Ecto neural progenitor cell (in vitro differentiated cells): ENCODE data around the gene PMAIP1.
"Not testable (repeated sequence)": the region's sequence is repeated elsewhere in the genome, so short reads cannot be mapped to it uniquely, and the experiment has no call there.

Experiments
- DNase-seq: peaks from one replicate; pipeline ENCODE4 v3.0.0-alpha.2; 2018; ENCODE audit warnings: low spot score

PMAIP1 gene

DNA sequence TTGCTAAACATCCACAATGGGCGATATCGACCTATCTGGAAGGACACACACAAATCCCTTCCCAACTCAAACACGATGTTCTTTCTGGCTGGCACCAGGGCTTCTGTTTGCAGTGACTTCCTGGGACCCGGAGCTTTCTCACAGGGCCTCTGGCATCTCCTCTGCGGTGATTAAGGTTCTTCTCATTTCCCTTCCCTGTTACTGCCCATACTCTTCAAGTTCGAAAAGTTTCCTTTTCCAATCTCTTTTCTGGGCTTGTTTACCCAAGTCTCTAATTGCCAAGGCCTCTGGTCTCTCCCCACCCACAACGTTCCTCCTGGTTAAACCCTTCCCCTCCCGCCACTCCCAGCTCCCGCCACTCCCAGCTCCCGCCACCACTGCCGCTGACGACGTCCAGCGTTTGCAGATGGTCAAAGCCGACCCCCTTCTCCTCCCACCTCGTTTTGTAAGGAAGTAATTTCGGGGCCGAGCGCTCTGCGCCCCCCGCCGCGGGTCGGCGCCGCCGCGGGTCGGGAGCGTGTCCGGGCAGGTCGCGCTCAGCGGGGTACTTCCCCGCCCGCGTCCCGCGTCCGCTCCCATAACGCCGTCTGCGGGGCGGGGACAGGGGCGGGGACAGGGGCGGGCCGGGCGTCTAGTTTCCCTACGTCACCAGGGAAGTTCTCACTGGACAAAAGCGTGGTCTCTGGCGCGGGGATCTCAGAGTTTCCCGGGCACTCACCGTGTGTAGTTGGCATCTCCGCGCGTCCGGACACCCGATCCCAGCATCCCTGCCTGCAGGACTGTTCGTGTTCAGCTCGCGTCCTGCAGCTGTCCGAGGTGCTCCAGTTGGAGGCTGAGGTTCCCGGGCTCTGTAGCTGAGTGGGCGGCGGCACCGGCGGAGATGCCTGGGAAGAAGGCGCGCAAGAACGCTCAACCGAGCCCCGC, at the start of gene PMAIP1:
TSS of gene PMAIP1 (plus strand) at position 699 of the 924 bp plus-strand sequence. CDS start at position 881, 182 bp downstream.
- peak; percentile 94 for DNase-seq

DNA sequence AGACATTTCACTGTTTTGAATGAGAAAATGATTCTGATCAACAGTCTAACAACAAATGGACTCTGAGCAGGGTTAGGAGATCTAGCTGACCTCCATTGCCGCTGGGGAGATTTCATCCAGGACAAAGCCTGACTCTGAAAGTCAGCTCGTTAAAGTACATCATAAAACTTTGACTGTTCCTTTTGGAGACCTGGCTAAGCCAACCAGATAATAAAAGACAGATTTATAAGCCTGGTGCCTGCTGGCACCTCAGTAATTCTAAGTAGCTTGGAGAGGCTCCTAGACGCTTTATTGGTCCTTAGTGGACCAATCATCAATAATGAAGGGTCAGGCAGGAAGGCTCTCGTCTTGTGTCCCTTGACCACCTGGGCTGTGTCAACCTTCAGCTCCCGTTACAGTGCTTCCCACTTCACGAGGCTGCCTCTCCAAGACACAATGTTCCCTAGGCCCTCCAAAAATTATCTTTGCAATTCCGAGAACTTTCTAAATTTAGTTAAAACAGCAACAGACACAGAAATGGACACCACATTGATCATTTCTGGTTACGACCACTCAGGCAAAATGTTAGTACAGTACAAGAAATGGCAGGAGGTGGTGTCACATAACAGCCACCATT, 47.9 kb upstream of the PMAIP1 start:
- DNase-seq = no peak

DNA sequence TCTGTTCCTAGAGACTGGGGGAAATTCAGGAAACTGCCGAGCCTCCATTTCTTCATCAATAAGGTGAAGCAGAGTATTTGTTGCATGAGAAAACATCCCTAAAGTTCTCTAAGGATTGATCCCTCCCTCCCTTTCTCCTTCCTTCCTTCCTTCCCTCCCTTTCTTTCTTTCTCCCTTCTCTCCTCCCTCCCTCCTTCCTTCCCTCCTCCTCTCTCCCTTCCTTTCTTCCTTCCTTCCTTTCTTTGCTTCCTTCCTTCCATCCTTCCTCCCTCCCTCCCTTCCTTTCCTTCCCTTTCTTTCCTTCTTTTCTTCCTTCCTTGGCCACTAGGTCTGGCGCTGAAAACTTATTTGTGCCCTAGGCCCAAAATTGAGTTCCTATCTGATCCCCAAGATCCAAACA, 47.2 kb upstream of the PMAIP1 start:
- no peak for DNase-seq

DNA sequence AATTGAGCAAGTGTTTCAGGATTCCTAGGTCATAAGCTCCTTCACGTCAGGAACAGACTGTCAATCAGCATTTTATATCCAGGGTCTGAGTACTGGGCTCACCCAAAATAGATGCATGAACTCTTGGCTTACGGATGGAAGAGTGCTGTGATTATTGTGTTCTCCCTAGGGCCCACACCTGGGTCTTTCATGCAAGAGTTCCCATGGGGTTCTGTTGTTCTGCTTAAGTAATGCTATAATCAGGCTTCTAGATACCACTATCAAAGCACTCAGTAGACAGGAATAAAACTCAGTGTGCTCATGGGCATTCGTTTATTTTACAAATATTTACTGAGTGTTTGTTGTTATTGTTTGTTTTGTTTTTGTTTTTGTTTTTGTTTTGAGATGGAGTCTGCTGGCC, 46.4 kb upstream of the PMAIP1 start:
- no peak for DNase-seq

DNA sequence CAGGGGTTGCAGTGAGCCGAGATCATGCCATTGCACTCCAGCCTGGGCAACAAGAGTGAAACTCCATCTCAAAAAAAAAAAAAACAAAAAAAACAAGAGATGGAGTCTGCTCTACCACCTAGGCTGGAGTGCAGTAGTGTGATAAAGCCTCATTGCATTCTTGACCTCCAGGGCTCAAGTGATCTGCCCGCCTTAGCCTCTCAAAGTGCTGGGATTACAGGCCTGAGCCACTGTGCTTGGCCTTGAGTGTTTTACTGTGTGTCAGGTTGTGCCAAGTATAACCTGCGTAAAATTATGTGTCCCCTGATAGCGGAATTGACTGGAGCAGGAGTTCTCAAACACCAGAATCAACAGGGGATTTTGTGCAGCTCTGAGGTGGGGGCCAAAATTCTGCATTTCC, 45.8 kb upstream of the PMAIP1 start:
- DNase-seq = not testable (repeated sequence)

DNA sequence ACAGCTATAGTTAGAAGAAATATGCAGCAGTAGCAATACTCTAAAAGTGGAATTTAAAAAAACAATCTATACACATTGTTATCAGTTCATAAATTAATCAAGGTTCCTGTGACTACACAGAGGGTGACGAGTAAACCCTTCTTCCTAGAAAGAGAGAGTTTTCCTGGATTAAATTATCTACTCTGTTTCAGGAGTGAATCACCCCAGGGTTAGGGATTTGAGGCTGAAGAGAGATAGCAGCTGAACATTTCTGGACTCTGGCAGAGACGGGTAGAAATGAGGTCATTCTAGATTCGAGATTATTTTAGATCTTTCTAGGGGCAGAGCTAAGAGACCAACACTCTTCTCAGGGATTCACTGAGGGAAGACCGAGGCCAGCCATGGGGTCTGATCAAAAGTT, 38.8 kb upstream of the PMAIP1 start:
- no peak for DNase-seq

DNA sequence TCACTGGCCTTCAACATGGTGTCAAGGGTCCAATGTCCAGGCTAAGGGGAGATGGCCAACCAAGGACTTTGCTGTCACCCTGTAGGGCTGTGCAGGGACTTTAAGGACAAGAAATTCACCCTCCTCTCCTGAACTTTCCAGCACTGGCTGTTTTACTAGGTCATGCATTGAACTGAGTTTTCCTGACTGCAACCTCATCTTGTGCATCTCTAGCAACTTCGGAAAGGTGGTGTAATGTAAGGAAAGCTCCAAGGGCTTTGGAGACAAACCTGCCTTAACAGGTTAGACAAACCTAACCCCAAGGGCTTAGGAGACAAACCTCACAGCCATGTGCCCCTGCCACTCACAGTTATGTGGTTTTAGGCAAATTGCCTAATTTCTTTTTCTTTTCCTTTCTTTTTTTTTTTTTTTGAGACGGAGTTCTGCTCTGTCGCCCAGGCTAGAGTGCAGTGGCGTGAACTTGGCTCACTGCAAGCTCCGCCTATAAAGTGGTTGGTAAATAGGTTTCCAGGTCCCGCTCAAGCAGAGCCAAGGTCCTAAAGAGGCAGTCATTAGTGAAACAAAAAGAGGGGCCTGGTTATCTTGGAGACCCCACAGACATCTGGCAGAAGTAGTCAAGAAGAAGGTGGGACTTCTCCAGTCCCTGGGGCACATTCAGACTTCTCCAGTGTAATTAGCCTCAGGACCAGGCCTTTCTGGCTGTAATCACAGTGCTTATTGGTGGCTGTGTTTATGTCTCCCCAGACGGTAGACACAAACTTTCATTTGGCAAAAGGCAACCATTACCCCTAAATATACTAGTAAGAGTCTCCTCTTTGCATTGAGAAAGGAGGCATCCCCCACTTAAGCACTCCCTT, 37.6 kb upstream of the PMAIP1 start:
- DNase-seq = no peak

DNA sequence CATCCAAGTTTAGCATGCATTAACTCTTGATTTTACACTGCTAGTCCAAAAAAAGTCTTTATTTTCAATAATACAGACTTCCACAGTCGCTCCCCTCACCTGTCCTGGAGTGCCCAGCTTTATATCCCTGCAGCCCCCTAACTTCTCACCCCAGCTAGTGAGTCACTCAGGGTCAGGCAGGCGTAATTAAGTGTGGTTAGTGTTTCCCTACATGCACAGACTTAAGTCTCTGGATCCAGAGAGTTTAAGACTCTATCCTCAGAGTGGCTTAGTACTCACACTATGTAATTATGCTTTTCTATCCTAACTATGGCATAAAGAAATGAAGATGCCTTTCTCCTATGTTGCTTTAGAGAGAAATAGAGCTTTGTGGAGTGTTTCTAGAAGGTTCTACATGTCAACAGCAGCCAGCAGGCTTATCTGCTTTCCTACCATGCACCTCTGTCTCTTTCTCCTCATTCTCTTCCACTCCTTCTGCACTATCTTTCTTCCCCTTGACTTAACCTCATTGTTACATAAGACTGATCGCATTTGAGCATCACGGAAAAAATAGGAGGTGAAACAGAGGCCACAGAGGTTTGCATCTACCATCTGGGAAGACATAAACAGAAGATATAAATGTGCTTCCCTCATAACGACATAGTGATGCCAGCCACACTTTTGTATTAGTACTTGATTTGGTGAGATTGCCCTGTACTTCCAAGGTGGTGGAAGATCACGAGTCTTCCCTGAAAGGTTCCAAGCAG, 34.4 kb upstream of the PMAIP1 start:
- no peak for DNase-seq

DNA sequence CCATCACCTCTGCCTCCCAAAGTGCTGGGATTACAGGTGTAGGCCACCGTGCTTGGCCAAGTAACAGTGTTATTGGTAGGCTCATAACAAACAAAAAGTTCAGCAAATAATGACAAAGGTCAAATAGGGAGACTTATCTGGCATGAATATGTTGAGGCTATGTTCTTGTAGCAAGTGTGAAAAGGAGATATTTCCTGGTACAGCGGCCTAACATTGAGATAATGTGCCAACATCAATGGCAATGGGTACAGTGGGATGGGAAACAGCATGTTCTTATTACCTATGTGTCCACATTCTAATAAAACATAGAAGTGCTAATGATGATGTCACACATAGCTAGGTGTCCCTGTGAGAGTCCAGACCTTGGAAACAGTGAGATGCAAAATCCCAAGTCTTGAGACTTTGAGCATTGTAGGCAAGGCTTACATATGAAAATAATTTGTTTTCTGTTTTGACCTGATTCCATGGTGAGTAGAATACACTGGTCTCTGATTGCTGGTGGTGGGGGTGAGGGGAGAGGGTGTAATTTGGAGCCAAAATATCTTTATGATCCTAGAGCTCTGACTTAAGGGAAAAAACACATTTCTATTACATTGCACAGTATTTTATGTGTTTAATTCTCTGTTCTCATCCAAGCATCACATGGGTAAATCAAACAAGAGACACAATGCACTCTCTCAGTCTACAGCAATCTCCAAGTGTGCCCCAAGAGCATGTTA, 33.1 kb upstream of the PMAIP1 start:
- no peak for DNase-seq

DNA sequence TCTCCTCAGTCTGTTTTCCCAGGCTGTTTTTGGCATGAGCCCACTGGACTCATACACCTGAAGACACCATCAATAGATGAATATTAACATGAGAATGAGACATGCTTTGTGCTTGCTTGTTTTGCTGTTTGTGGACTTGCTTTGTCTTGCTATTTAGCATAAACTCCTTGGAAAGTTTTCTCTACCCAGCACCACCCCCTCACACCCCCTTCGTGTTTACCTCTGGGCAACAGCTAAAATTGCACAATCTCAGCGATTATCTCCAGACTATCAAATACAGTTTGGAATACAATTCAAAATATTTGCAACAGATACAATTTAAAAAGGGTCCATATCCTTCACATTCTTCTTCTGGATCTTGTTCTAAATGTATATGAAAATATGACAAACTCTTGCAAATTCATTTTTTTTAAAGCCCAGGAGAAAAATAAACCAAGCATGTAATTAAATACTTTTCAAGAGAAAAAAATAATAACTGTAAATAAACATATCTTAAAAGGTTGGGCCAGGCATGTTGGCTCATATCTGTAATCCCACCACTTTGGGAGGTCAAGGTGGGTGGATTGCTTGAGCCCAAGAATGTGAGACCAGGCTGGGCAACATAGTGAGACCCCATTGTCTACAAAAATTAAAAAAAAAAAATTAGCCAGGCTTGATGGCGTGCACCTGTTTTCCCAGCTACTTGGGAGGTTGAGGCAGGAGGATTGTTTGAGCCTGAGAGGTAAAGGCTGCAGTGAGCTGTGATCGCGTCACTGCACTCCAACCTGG, 32.3 kb upstream of the PMAIP1 start:
- DNase-seq = no peak

DNA sequence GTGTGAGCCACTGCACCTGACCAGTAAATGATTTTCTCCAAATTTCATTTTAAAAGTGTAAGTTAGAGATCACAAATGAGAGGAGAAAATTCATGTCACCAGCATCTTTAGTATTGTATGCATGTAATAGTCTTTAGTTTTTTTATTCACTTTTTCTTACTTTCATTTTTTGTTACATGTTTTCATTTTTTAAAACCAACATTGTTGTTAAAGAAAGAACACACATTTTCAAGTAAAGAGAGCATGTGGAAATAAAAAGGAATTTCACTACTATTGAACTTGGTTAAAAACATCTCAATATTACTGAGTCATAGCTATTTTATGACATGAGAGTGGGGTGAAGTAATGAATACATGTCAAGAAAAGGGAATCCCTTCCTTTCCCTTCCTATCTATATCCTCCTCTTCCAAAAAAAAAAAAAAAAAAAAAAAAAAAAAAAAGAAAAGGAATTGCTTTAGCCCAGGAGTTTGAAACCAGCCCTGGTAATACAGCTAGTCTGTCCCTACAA, 29.1 kb upstream of the PMAIP1 start:
- no peak for DNase-seq

DNA sequence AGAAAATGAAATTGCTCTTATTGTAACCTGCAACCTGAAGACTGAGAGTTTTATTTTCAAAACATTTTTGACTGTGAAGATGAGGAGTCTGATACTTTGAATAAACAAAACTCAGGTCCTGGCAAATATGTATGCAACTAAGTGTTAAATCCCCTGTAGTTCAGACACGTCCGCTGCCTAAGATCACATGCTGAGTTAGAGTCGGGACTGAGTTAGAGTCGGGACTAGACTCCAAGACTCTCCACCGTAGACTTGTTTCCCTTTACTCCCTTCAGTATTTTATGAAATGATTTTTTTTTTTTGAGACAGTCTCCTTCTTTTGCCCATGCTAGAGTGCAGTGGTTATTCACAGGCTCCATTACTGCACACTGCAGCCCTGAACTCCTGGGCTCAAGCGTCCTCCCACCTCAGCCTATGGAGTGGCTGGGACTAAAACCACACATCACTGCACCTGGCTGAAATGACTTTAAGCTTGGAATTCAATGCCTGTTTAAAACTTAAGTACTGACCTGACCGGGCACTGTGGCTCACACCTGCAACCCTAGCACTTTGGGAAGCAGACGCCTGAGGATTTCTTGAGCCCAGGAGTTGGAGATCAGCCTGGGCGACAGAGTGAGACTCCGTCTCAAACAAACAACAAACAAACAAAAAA, 28.0 kb upstream of the PMAIP1 start:
- no peak for DNase-seq

DNA sequence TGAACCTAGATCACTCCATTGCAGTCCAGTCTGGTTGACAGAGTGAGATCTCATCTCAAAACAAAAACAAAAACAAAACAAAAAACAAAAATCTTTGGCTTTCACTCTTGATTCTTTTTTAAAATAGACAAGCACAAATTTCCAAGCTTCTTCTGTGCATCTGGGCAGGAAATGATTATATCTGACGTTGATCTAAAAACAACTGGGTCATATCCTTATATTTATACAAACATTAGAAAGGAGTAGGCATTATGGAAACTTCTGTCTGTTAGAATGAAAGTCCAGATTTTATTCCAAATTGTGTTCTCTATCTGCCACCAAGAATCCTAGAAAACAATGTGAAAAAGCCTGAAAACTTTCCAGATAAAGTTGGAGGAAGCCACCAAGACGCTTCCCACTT, 26.2 kb upstream of the PMAIP1 start:
- DNase-seq = no peak

DNA sequence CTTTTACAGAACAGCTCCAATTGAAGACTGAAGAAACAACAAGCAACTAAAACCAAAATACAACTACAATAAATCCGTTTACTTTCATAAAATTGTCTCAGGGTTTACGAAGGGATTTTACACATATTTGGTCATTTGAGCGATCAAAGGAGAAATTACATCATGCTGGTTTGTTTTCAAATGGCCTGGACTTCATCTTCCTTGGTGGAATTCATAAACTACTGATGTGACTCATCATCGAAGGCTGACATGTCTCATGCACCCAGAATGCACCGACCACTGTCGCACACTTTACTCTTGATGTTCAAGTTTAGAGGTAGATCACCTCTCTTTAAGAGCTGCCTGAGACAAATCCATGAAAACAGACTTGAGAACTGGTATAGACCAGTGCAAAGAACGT, 25.6 kb upstream of the PMAIP1 start:
- DNase-seq = no peak

DNA sequence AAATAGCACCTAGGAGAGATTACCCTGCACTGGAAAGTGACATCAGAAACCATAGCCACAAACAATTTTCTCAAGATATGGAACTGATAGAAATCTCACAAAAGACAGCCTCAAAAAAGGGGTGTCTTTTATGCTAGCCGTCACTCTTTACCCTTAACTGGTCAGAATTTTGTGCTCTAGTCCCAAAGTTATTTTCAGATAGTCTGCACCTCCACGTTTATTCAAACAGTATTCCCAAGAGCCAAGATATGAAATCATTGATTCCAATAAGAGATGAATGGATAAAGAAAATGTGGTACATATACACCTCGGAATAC, 23.5 kb upstream of the PMAIP1 start:
- DNase-seq = no peak

DNA sequence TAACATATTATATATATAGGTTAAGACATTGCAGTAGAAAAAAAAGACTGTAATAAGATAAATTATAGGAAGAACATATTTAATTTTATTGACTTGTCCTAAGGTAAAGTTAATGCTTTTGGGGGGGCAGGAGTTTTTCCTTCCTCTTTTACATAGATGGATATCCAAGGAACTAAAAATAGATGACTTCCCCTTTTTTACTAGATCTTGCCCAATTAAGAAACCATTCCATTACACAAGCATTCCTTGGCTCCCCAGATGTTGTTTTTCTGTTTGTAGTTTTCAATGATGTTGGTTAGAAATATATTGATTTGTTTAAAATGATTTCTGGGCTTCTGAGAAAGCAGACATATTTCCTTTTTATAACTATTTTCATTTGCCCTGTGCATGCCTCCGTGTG, 22.4 kb upstream of the PMAIP1 start:
- DNase-seq = no peak

DNA sequence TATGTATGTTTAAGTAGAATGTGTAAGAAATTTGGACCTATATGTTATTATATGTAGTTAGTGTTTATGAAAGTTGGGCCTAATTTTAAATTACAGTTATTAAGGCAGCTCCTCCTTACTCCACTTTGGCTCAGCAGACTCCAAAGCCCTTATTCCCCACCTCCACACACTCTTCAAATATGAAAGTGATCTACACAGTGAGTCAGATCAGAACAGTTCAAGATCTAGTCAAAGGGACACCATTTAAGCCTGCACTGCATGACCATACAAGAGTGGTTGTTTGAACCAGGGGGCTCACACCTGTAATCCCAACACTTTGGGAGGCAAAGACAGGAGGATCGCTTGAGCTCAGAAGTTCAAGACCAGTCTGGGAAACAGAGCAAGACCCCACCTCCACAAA, 21.2 kb upstream of the PMAIP1 start:
- DNase-seq = no peak

DNA sequence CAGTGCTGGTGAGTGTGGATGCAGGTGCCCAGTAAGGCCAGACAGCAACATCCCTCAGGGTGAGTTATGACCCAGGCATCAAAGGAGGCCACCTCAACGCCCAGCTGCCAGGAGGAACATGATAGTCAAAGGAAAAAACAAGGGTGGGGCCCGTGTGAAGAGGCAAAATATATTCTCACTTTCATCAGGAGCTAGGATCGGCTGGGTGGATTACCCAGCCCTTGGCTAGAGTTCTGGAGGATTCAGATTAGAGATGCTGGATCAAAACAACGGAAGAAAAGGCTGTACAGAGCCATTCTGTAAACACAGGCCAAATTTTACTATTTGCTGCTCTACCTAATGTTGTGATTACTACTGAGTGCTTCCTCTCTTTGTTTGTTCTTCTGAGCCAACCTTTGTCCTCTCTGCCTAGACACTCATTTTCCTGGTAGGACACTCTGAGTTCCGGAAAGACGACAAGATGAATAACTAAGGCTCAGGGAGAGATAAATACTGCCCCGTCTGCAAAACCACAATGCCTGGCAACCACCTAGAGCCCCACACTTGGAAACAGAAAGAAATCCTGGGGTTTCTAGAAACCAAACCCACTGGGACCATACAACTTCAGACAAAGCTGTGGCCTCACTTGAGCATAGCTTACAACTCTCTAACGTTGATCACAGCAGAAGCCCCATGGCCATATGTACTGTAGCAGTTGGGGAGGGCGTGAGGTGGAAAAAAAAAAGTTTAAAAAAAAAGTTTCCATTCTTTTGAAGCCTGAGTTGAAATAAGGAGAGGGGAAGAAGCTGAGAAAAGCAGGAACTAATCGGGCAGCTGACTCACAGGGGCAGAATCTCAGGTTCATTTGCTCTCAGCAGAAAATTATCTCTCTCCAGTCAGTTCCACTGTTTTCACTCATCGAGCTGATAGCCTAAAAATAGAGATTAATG, 17.8 kb upstream of the PMAIP1 start:
- DNase-seq = no peak

DNA sequence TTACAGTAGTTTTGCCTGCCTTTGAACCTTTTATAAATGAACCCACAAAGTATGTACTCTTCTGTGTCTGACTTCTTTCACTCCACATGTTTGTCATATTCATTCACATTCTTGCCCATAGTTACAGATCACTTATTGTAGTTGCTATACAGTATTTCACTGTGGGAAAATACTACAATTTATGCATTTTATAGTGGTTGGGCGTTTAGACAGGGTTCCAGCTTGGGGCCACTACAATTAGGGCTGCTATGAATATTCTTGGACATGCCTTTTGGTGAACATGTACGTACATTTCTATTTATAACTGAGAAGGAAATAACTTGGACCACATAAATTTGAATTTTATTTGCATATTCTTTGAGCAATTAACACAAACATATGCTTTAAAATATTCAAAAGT, 15.4 kb upstream of the PMAIP1 start:
- DNase-seq = no peak
